Esophagus muscularis mucosa (tissue), 4 donors: Measurements from ENCODE around the gene DCLRE1B. TPM values are rescaled to one million over a fixed set of nuclear protein-coding genes. Genes with fewer than 3 reads are reported as not detected.

Experiments used
- DNase-seq: peaks from one replicate; pipeline ENCODE4 v3.0.0-alpha.2; 2017; ENCODE audit errors: extremely low spot score
- H3K27ac ChIP-seq, 4 donors: fragments of 200-600 bp; sonication (generic); replicated peaks in 1 of 4; 1 replicate in 3 of 4; 2 replicates in 1 of 4; pipeline ENCODE4 v1.5.1; 2016 to 2019; ENCODE audit warnings: mild to moderate bottlenecking in 1 of 4
- H3K27me3 ChIP-seq, 4 donors: fragments of 200-600 bp; sonication (generic); one replicate each; pipeline versions ENCODE4 v1.5.1 to v1.6.0; 2016 to 2019
- H3K36me3 ChIP-seq, 4 donors: fragments of 200-600 bp; sonication (generic); one replicate each; pipeline ENCODE4 v1.5.1; 2016 to 2019
- H3K4me1 ChIP-seq, 4 donors: fragments of 200-600 bp; sonication (generic); one replicate each; pipeline ENCODE4 v1.5.1; 2016 to 2019
- H3K4me3 ChIP-seq, 4 donors: fragments of 200-600 bp; sonication (generic); 1 replicate in 2 of 4; 2 replicates in 2 of 4; pipeline ENCODE4 v1.5.1; 2016 to 2019; ENCODE audit warnings: mild to moderate bottlenecking in 4 of 4, moderate library complexity in 1 of 4
- H3K9me3 ChIP-seq, 4 donors: fragments of 200-600 bp; sonication (generic); 1 replicate in 3 of 4; 2 replicates in 1 of 4; pipeline ENCODE4 v1.5.1; 2016 to 2019
- EP300 ChIP-seq: sonication (generic); formaldehyde crosslinking; IDR thresholded peaks from one replicate; pipeline ENCODE4 v1.6.1; 2017; ENCODE audit warnings: antibody characterized with exemption
- POLR2A ChIP-seq: fragments of 450-650 bp; IDR thresholded peaks from one replicate; pipeline ENCODE4 v1.6.1; 2017; ENCODE audit warnings: antibody characterized with exemption, moderate library complexity, mild to moderate bottlenecking, low read depth
- POLR2AphosphoS5 ChIP-seq, 2 donors: sonication (generic); formaldehyde crosslinking; IDR thresholded peaks; one replicate each; pipeline ENCODE4 v1.6.1; 2017; ENCODE audit warnings: antibody characterized with exemption in 2 of 2
- WGBS: methylation state at CpG from one replicate; pipeline ENCODE4 v1.1.5; 2018; 5-methylcytosine and 5-hydroxymethylcytosine counted together
- intact Hi-C: fragments of 100-400 bp; cut with DNase I; formaldehyde crosslinking; loops from one replicate; pipeline ENCODE4 v1.15.1; 2023
- total RNA-seq, 4 donors: library from RNA; depleted of rRNA; stranded (reverse); fragments of >200 nt; gene quantifications; one replicate each; pipeline versions ENCODE4 v1.1.0 to v1.2.1, GENCODE V29; 2016
- TF ChIP-seq, protein P1 (sequence below), 3 experiments: fragments of 200-600 bp in 2 of 3; fragments of 450-650 bp in 1 of 3; sonication (generic) in 2 of 3; IDR thresholded peaks; one replicate each; pipeline ENCODE4 v1.5.1; 2017 to 2019; ENCODE audit warnings: antibody characterized with exemption in 3 of 3, mild to moderate bottlenecking in 2 of 3, moderate library complexity in 1 of 3

Gene DCLRE1B
- total RNA-seq, 4 donors from 2014 or later, result 4.2 to 8.8 (median 5.5) TPM

DNA sequence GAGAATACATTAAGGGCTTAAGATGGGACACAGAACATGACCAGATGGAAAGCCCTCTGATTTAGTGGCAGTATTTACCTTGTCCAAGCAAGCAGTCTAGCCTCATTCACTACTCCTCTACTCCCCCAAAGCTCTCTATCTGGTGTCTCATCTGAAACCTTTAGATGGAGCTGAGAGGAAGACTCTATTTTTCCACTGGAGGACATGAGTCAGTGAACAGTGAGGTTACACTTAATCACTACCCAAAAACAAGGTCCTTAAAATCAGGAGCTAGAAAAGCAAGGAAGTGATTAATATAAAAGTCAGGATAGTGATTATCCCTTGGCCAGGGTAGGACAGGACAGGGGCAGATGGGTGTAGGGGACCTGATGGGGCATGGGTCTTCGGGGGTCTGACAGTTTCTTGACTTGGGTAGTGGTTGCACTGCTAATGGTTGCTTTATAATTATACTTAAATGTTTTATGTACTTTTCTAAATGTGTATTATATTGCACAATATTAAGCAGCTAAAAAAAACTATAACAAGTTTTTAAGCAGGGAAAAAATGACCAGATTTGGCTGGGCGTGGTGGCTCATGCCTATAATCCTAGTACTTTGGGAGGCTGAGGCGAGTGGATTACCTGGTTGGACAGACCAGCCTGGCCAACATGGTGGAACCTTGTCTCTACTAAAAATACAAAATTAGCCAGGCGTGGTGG is 36.6 kb upstream of the DCLRE1B start:
- H3K9me3 ChIP-seq, result no peaks in the 10 kb centered on the region
- TF ChIP-seq EP300, result no peak
- TF ChIP-seq POLR2AphosphoS5 (IDR thresholded peaks at IDR 0.05), result no peak
- TF ChIP-seq, protein P1, sequence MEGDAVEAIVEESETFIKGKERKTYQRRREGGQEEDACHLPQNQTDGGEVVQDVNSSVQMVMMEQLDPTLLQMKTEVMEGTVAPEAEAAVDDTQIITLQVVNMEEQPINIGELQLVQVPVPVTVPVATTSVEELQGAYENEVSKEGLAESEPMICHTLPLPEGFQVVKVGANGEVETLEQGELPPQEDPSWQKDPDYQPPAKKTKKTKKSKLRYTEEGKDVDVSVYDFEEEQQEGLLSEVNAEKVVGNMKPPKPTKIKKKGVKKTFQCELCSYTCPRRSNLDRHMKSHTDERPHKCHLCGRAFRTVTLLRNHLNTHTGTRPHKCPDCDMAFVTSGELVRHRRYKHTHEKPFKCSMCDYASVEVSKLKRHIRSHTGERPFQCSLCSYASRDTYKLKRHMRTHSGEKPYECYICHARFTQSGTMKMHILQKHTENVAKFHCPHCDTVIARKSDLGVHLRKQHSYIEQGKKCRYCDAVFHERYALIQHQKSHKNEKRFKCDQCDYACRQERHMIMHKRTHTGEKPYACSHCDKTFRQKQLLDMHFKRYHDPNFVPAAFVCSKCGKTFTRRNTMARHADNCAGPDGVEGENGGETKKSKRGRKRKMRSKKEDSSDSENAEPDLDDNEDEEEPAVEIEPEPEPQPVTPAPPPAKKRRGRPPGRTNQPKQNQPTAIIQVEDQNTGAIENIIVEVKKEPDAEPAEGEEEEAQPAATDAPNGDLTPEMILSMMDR (IDR thresholded peaks at IDR 0.05), result no peak
- no peak for TF ChIP-seq POLR2A
- H3K4me3 ChIP-seq, result no peak overlapping the region
- no peaks in the 10 kb centered on the region for H3K27me3 ChIP-seq
- no peak for DNase-seq
- no peaks in the 10 kb centered on the region for H3K36me3 ChIP-seq
- H3K4me1 ChIP-seq, result no peaks in the 10 kb centered on the region
- WGBS, result 89% methylated on average over 4 of the region's 4 CpGs
- no peak overlapping the region for H3K27ac ChIP-seq
- intact Hi-C loops, result no loop called here

DNA sequence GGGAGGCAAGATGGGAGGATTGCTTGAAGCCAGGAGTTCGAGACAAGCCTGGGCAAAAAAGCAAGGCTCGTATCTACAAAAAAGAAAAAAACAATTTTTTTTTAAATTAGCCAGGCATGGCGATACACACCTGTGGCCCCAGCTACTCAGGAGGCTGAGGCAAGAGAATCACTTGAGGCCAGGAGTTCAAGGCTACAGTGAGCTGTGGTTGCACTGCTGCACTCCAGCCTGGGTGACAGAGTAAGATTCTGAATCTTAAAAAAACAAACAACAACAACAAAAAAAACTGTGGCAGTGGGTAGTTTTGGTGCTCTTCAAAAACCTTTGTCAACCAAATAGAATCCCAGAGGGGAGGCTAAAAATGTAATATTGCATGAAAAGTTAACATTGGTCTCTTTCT is 34.3 kb upstream of the DCLRE1B start:
- no peaks in the 10 kb centered on the region for H3K9me3 ChIP-seq
- H3K4me3 ChIP-seq, result no peak overlapping the region
- no peak for TF ChIP-seq POLR2A
- TF ChIP-seq POLR2AphosphoS5 (IDR thresholded peaks at IDR 0.05), result no peak
- TF ChIP-seq, protein P1 (IDR thresholded peaks at IDR 0.05), result no peak
- no peak for TF ChIP-seq EP300
- H3K27ac ChIP-seq, result no peak overlapping the region
- WGBS, result 93% methylated on average over 3 of the region's 3 CpGs
- no peaks in the 10 kb centered on the region for H3K4me1 ChIP-seq
- H3K27me3 ChIP-seq, result no peaks in the 10 kb centered on the region
- DNase-seq, result no peak
- intact Hi-C loops, result no loop called here
- H3K36me3 ChIP-seq, result no peaks in the 10 kb centered on the region

DNA sequence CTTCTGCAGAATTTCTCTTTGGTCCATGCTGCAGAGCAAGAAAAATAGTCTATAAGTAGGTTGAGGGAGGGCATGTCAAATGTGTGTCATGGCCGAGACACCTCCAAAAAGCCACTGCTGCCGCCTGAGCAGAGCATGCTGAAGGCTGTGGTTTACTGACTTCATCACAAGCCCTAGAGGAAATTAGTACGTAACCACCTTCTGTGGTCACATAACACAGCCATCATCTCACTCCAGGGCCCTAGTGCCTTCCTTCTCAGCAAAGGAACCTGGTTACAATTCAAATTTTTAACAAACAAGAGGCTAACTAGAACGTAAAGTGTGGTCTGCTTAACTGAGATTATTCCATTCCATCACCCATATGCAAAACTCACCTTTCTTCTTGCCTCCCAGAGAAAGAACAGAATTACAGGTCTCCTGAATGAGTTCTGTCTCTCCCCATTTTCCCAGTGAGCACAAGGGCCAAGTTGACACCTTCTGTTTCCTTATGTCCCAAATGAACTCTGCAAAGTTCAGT is 33.5 kb upstream of the DCLRE1B start, which contains the start of gene PTPN22:
TSS of gene PTPN22 (minus strand) at position 116 of the 517 bp plus-strand sequence.
- H3K9me3 ChIP-seq, result no peaks in the 10 kb centered on the region
- H3K27ac ChIP-seq, result peak within 1 kb of the TSS in 2 of 4 donors; percentile 9 to 50
- intact Hi-C loops, result no loop called here
- H3K4me1 ChIP-seq, result no peaks in the 10 kb centered on the region
- no peak for DNase-seq
- 67% methylated on average over 4 of the region's 4 CpGs for WGBS
- no peaks in the 10 kb centered on the region for H3K27me3 ChIP-seq
- TF ChIP-seq, protein P1 (IDR thresholded peaks at IDR 0.05), result no peak
- TF ChIP-seq EP300, result no peak
- peak; percentile 13 for TF ChIP-seq POLR2A
- peak; percentile 36 to 41 for TF ChIP-seq POLR2AphosphoS5 (IDR thresholded peaks at IDR 0.05)
- peak within 1 kb of the TSS in 1 of 4 donors; percentile 18 for H3K4me3 ChIP-seq
- H3K36me3 ChIP-seq, result no peaks in the 10 kb centered on the region

DNA sequence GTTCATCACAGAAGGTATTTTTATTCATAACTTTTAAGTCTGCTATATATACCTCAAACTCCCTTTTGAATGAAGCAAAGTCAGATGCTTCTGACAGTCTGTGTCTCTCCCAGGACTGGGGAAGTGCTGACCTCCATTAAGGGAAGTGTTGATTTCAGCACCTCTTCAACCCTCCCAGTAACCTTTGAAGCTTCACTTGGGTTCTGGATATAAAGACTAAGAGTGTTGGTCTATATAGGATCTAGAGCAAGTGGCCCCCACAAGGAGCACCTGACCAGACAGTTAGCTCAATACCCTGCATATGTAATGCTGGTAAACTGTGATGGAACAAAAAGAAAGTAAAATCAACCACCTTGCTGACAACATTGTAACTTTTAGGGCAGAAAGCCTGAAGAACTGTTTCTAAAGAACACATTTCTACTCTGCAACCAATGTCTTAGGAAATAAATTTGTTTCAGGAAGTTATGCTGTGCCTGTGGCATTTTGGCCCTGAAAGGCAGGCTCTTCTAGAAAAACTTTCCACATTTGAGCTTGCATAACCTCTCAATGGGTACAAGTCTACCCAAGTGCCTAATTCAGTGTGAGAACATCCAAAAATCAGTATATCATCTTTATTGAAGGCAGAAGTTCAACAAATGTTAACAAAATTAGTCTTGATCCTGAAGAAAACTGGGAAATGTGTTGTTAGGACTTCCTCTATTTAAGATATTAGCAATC is 32.7 kb upstream of the DCLRE1B start:
- peak overlapping the region in 2 of 4 donors; percentile 9 to 50 for H3K27ac ChIP-seq
- H3K4me3 ChIP-seq, result no peak overlapping the region
- H3K4me1 ChIP-seq, result no peaks in the 10 kb centered on the region
- H3K27me3 ChIP-seq, result no peaks in the 10 kb centered on the region
- no peaks in the 10 kb centered on the region for H3K36me3 ChIP-seq
- intact Hi-C loops, result no loop called here
- DNase-seq, result no peak
- H3K9me3 ChIP-seq, result no peaks in the 10 kb centered on the region
- TF ChIP-seq POLR2A, result no peak
- no peak for TF ChIP-seq POLR2AphosphoS5 (IDR thresholded peaks at IDR 0.05)
- no peak for TF ChIP-seq EP300
- TF ChIP-seq, protein P1 (IDR thresholded peaks at IDR 0.05), result no peak
